ENCODE measurements around the gene EIF5. TPM values are rescaled to one million over a fixed set of nuclear protein-coding genes. Genes with fewer than 3 reads are reported as not detected.
"Not testable (repeated sequence)": the region's sequence is repeated elsewhere in the genome, so short reads cannot be mapped to it uniquely, and the experiment has no call there.

The EIF5 gene
- total RNA-seq, 1 experiment from 2014 or later = 161 TPM

- no peak for DNase-seq (ENCODE audit: low read depth)
Observed at GRCh38 chr14:103336191-103336590, 2.2 kb downstream of the EIF5 start.

GRCh38 chr14:103337794-103338193 is 3.8 kb downstream of the EIF5 start:
- DNase-seq (ENCODE audit: low read depth) = no peak

- DNase-seq (ENCODE audit: low read depth) = no peak
Observed at GRCh38 chr14:103339561-103339960, 5.5 kb downstream of the EIF5 start.

GRCh38 chr14:103340480-103341212 is 6.6 kb downstream of the EIF5 start:
- DNase-seq (ENCODE audit: low read depth) = no peak

GRCh38 chr14:103341250-103342129 is 7.5 kb downstream of the EIF5 start:
- DNase-seq (ENCODE audit: low read depth) = no peak

- DNase-seq (ENCODE audit: low read depth) = no peak
Observed at GRCh38 chr14:103343164-103343879, 9.3 kb downstream of the EIF5 start.

- DNase-seq (ENCODE audit: low read depth) = no peak
Observed at GRCh38 chr14:103343905-103344797, 10.1 kb downstream of the EIF5 start.

GRCh38 chr14:103346286-103346685 is 12.2 kb downstream of the EIF5 start:
- no peak for DNase-seq (ENCODE audit: low read depth)

- no peak for DNase-seq (ENCODE audit: low read depth)
Observed at GRCh38 chr14:103347091-103347815, 13.2 kb downstream of the EIF5 start.

- no peak for DNase-seq (ENCODE audit: low read depth)
Observed at GRCh38 chr14:103348154-103348553, 14.1 kb downstream of the EIF5 start.

GRCh38 chr14:103349982-103350381 is 15.9 kb downstream of the EIF5 start:
- no peak for DNase-seq (ENCODE audit: low read depth)

GRCh38 chr14:103353362-103353761 is 19.3 kb downstream of the EIF5 start:
- no peak for DNase-seq (ENCODE audit: low read depth)

GRCh38 chr14:103354141-103354540 is 20.1 kb downstream of the EIF5 start:
- no peak for DNase-seq (ENCODE audit: low read depth)

GRCh38 chr14:103356024-103356682 is 22.1 kb downstream of the EIF5 start:
- DNase-seq (ENCODE audit: low read depth) = no peak

- DNase-seq (ENCODE audit: low read depth) = not testable (repeated sequence)
Observed at GRCh38 chr14:103357552-103357951, 23.5 kb downstream of the EIF5 start.

GRCh38 chr14:103360548-103360947 is 26.5 kb downstream of the EIF5 start:
- no peak for DNase-seq (ENCODE audit: low read depth)

- DNase-seq (ENCODE audit: low read depth) = peak; percentile 78
Observed at GRCh38 chr14:103361867-103362266, 27.8 kb downstream of the EIF5 start.

- DNase-seq (ENCODE audit: low read depth) = no peak
Observed at GRCh38 chr14:103362780-103363179, 28.7 kb downstream of the EIF5 start.

GRCh38 chr14:103366741-103367140 is 32.7 kb downstream of the EIF5 start:
- no peak for DNase-seq (ENCODE audit: low read depth)

- no peak for DNase-seq (ENCODE audit: low read depth)
Observed at GRCh38 chr14:103367995-103368394, 34.0 kb downstream of the EIF5 start.
